Thyroid gland (tissue), 4 donors: ENCODE data around the gene EZR. TPM values are rescaled to one million over a fixed set of nuclear protein-coding genes. Genes with fewer than 3 reads are reported as not detected.

Experiments
- DNase-seq, 2 donors: peaks; one replicate each; pipeline ENCODE4 v3.0.0-alpha.2; 2019
- H3K27ac ChIP-seq, 3 donors: fragments of 200-600 bp; sonication (generic); 1 replicate in 2 of 3; 2 replicates in 1 of 3; pipeline ENCODE4 v1.5.1; 2016 to 2019; ENCODE audit warnings: mild to moderate bottlenecking in 1 of 3, moderate library complexity in 1 of 3
- H3K27me3 ChIP-seq: fragments of 200-600 bp; sonication (generic); one replicate; pipeline ENCODE4 v1.5.1; 2019
- H3K36me3 ChIP-seq, 2 donors: fragments of 200-600 bp; sonication (generic); one replicate each; pipeline ENCODE4 v1.5.1; 2016 to 2019
- H3K4me1 ChIP-seq, 2 donors: fragments of 200-600 bp; sonication (generic); one replicate each; pipeline ENCODE4 v1.5.1; 2017 to 2019
- H3K4me3 ChIP-seq, 3 donors: fragments of 200-600 bp; sonication (generic); replicated peaks in 1 of 3; 1 replicate in 2 of 3; 2 replicates in 1 of 3; pipeline ENCODE4 v1.5.1; 2016; ENCODE audit warnings: mild to moderate bottlenecking in 1 of 3
- H3K9me3 ChIP-seq: fragments of 200-600 bp; sonication (generic); one replicate; pipeline ENCODE4 v1.5.1; 2017
- POLR2A ChIP-seq, 2 donors: fragments of 450-650 bp; IDR thresholded peaks; one replicate each; pipeline ENCODE4 v1.6.1; 2017; ENCODE audit warnings: antibody characterized with exemption in 2 of 2, mild to moderate bottlenecking in 2 of 2, moderate library complexity in 1 of 2
- WGBS, 2 donors: methylation state at CpG; one replicate each; pipeline ENCODE4 v1.1.5; 2017; 5-methylcytosine and 5-hydroxymethylcytosine counted together
- intact Hi-C: fragments of 100-400 bp; cut with DNase I; formaldehyde crosslinking; loops from one replicate; pipeline ENCODE4 v1.15.1; 2023
- total RNA-seq, 4 donors: library from RNA; depleted of rRNA; stranded (reverse); fragments of >200 nt; gene quantifications; one replicate each; pipeline ENCODE4 v1.2.3, GENCODE V29; 2016
- TF ChIP-seq, protein P1 (sequence below), 6 experiments: fragments of 200-600 bp in 3 of 6; fragments of 450-650 bp in 3 of 6; sonication (generic) in 3 of 6; IDR thresholded peaks; one replicate each; pipeline ENCODE4 v1.5.1; 2016 to 2019; ENCODE audit warnings: antibody characterized with exemption in 6 of 6, mild to moderate bottlenecking in 2 of 6, inconsistent platforms in 1 of 6, moderate library complexity in 1 of 6

Gene EZR
- total RNA-seq, 4 donors from 2014 or later: 221 to 412 (median 339) TPM

DNA sequence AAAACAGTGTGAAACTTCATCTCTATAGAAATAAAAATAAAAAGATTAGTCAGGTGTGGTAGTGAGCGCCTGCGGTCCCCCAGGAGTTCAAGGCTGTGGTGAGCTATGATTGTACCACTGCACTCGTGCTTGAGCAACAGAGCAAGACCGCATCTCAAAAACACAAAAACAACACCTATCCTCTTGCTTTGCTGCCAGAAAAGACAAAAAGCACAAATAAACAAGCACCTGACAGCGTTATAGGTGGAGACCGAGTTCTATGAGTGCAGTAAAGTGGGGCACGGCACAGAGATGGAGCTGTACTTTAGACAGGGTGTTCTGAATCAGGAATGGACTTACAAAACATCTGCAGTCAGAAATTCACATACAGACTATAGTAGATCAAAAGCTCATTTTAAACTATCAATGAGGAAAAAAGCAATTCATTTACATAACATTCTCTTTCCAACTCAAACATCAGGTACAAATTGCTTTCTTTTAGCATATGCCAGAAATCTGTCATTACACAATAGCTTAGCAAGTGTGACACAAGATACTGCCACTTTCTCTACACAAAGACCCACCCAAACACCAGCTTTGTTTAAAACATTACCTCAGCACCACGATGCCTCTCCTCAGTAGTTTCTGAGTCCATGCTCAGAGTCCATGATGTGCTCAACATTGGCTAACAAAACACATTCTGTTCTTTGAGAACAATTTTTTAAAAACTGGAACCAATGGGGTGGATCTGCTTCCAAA lies 10.1 kb downstream of the EZR start:
- WGBS, 2 donors: 29 to 48% methylated on average over 8 of the region's 8 CpGs
- no peak overlapping the region for H3K4me3 ChIP-seq
- peak; percentile 61 to 73 for DNase-seq
- peaks cover 57 to 81% of the 10 kb centered on the region in 2 donors for H3K4me1 ChIP-seq
- no peaks in the 10 kb centered on the region for H3K36me3 ChIP-seq
- intact Hi-C loops: no loop called here
- peak in 1 of 2 donors; percentile 30 for TF ChIP-seq POLR2A (IDR thresholded peaks at IDR 0.05)
- TF ChIP-seq, protein P1, sequence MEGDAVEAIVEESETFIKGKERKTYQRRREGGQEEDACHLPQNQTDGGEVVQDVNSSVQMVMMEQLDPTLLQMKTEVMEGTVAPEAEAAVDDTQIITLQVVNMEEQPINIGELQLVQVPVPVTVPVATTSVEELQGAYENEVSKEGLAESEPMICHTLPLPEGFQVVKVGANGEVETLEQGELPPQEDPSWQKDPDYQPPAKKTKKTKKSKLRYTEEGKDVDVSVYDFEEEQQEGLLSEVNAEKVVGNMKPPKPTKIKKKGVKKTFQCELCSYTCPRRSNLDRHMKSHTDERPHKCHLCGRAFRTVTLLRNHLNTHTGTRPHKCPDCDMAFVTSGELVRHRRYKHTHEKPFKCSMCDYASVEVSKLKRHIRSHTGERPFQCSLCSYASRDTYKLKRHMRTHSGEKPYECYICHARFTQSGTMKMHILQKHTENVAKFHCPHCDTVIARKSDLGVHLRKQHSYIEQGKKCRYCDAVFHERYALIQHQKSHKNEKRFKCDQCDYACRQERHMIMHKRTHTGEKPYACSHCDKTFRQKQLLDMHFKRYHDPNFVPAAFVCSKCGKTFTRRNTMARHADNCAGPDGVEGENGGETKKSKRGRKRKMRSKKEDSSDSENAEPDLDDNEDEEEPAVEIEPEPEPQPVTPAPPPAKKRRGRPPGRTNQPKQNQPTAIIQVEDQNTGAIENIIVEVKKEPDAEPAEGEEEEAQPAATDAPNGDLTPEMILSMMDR (IDR thresholded peaks at IDR 0.05): no peak
- no peaks in the 10 kb centered on the region for H3K9me3 ChIP-seq
- peak overlapping the region; percentile 69 to 82 (median 77) for H3K27ac ChIP-seq
- no peaks in the 10 kb centered on the region for H3K27me3 ChIP-seq

DNA sequence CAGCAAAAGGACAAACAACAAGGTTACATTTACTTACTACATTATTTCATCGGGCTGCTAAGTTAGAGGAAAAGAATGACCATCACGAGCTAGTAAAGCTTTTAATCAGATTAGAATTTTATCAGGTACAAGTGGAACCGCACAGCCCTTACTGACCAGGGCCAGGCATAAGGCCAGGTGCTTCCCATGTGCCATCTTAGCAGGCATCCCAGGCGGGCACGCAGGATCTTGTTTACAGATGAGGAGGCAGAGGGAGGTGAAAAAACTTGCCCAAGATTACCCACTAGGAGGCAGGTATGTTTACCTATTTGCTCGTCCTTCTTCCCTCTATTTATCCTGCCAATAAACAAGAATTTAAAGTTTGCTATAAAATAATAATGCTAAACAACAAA lies 10.7 kb downstream of the EZR start:
- Histone ChIP-seq H3K27me3 (no peaks in the 10 kb centered on the region), H3K4me1 (peaks cover 56 to 80% of the 10 kb centered on the region in 2 donors), H3K9me3 (no peaks in the 10 kb centered on the region), H3K27ac (peak overlapping the region; percentile 69 to 82 (median 77)), H3K4me3 (no peak overlapping the region), H3K36me3 (no peaks in the 10 kb centered on the region)
- TF ChIP-seq, protein P1 (IDR thresholded peaks at IDR 0.05): no peak
- no peak for TF ChIP-seq POLR2A (IDR thresholded peaks at IDR 0.05)
- DNase-seq: peak; percentile 53 to 59
- intact Hi-C loops: no loop called here
- WGBS, 2 donors: 65 to 67% methylated on average over 6 of the region's 6 CpGs

DNA sequence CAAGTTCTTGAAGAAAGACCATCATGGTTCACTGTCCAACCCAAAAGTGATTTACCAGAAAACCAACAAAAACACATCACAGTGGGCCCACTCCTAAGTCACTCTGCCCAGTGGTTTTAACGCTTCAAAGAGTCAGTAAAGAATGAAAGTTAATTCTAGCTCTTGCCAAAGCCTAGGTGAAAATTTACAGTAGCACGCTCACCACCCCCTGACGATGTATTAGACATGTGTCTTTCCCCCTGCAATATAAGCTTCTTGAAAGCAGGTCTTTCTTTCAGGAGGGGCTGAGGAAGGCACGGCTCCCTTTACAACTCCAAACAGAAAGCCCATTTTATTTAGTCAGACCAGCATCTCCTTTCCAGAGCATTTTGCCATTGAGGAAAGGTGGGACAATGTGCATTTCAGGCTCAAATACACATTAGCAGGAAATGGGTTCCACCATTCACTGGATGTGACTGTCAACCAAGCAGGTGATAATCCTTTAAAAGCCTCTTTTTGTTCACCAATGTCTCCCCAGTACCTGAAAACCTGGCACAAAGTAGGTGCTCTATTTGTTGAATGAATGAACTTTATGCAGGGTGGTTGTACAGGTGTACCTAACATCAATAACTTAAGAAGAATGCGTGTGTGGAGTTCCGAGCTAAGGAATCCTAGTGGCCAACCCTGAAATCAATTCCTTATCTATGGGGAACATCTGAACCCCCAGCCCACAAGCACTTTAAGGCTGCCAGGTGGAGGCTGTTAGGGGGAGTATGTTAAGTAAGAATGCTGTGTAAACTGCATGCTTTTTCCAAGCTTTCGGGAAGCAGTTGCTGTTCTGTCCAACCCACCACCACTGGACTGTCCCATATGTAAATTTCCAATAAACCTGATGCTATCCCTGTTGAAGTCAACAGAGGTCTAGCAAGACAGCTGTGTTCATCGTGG lies 11.4 kb downstream of the EZR start:
- H3K27me3 ChIP-seq: no peaks in the 10 kb centered on the region

DNA sequence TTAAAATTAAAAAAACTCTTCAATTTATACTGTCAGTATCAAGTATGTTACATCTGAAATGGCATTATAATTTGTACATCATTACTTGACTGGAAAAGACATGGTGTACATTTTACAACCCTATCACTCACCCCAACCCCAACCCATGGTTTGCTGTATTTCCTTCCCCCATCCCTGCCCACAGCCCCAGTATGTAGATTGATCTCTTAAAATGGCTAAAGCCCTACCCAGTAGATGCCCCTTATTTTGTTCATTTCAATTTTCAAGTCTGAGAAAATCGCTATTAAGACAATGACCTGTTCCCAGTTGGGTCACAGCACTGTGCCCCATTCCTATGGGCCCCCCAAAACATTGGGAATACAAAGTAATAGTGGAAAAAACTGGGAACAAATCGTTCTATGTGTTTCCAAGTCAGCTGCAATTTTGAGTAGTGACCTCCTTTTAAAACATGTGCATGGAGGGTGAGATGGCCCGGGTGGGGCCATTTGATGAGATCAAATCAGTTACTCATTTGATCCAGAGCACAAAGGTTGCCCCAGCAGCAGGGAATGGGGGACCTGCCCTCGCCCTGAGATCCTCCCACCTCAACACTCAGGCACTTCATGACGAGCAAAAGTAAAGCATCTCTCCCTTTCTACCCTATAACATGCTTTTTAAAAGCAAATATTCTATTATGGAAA lies 13.3 kb downstream of the EZR start:
- no peaks in the 10 kb centered on the region for H3K27me3 ChIP-seq
- whole genome bisulfite sequencing, 2 donors: 90 to 96% methylated on average over 5 of the region's 5 CpGs
- intact Hi-C loops: no loop called here

More for the DNA sequence above, 11.4 kb downstream of the EZR start:
- Histone ChIP-seq H3K4me3 (no peak overlapping the region), H3K9me3 (no peaks in the 10 kb centered on the region), H3K36me3 (no peaks in the 10 kb centered on the region), H3K4me1 (peaks cover 55 to 80% of the 10 kb centered on the region in 2 donors), H3K27ac (peak overlapping the region; percentile 69 to 82 (median 77))
- no peak for TF ChIP-seq POLR2A (IDR thresholded peaks at IDR 0.05)
- TF ChIP-seq, protein P1 (IDR thresholded peaks at IDR 0.05): no peak
- DNase-seq: no peak
- intact Hi-C loops: no loop called here
- 61 to 75% methylated on average over 8 of the region's 8 CpGs for WGBS, 2 donors

More for the DNA sequence above, 13.3 kb downstream of the EZR start:
- Histone ChIP-seq H3K36me3 (no peaks in the 10 kb centered on the region), H3K9me3 (no peaks in the 10 kb centered on the region), H3K4me3 (no peak overlapping the region), H3K27ac (no peak overlapping the region), H3K4me1 (peaks cover 46 to 75% of the 10 kb centered on the region in 2 donors)
- TF ChIP-seq, protein P1 (IDR thresholded peaks at IDR 0.05): no peak
- TF ChIP-seq POLR2A (IDR thresholded peaks at IDR 0.05): no peak
- DNase-seq: no peak
